ENCODE data around the gene IER5L. TPM values are rescaled to one million over a fixed set of nuclear protein-coding genes. Genes with fewer than 3 reads are reported as not detected.

The IER5L gene
- total RNA-seq, 2 donors from 2014 or later: 7.2 to 30.7 TPM

- intact Hi-C loops (cut with DNase I): no loop called here
- H3K4me3 ChIP-seq: no peak overlapping the region
- WGBS: 89% methylated on average over 17 of the region's 17 CpGs
Observed at GRCh38 chr9:129224618-129225489, 46.8 kb upstream of the IER5L start.

DNA sequence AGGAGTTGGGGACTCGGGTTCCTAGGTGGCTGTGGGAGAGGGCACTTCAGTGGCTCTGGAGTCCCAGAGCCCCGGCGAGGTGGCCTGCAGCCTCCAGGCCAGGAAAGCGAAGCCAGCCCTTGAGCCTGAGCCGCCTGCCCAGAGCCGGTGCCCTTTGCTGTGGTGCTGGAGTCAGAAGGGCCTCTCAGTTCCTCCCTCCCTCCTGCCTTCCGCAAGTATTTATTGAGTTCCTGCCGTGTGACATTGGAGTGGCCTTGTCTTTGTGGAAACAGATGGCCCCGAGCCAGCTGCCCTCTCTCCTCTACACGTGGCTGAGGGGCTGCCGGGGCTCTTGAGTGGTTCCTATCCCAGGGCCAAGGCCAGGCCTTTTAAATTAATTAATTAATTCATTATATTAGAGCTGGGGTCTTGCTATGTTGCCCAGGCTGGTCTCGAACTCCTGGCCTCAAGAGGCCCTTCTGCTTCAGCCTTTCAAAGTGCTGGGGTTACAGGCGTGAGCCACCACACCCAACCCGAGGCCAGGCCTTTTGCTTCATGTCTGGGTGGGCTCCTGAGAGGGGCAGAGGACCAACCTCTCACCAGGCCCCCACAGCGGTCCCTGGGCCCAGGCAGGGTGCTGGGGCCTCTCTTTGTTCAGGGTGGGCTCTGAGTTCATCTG is 45.6 kb upstream of the IER5L start:
- no peak overlapping the region for H3K27ac ChIP-seq
- 86% methylated on average over 15 of the region's 15 CpGs for WGBS
- TF ChIP-seq POLR2AphosphoS5 (IDR thresholded peaks at IDR 0.05) (no peak), CTCF (IDR thresholded peaks at IDR 0.05) (no peak), POLR2A (IDR thresholded peaks at IDR 0.05) (no peak)

More at GRCh38 chr9:129224618-129225489, 46.8 kb upstream of the IER5L start:
- Histone ChIP-seq H3K27ac (no peak overlapping the region), H3K4me1 (replicated peaks) (no peaks in the 10 kb centered on the region), H3K36me3 (no peaks in the 10 kb centered on the region), H3K9me3 (no peaks in the 10 kb centered on the region), H3K27me3 (replicated peaks; ENCODE audit: insufficient read depth) (no peaks in the 10 kb centered on the region)
- TF ChIP-seq POLR2AphosphoS5 (IDR thresholded peaks at IDR 0.05): no peak
- no peak for TF ChIP-seq POLR2A (IDR thresholded peaks at IDR 0.05)
- no peak for TF ChIP-seq CTCF (IDR thresholded peaks at IDR 0.05)
- DNase-seq (ENCODE audit: low spot score): no peak

DNA sequence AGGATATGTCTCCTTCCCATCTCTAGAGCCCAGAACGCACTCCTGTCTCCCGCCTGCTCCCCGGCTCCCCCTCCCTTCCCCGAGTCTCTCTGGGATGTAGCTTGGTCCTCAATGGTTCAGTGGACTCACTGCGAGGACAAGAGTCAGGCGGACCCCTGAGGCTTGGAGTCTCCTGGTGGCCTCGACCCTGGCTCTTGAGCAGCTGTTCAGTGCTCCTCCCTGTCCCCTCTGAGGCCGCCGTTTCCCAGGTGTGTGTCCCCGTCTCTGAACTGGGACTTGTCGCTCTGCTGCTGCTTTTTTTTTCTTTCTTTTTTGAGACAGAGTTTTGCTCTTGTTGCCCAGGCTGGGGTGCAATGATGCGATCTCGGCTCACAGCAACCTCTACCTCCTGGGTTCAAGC is 44.8 kb upstream of the IER5L start:
- DNase-seq (ENCODE audit: low spot score): no peak
- H3K27me3 ChIP-seq (replicated peaks; ENCODE audit: insufficient read depth): no peaks in the 10 kb centered on the region
- intact Hi-C loops (cut with DNase I): no loop called here
- no peak overlapping the region for H3K4me3 ChIP-seq
- TF ChIP-seq POLR2AphosphoS5 (IDR thresholded peaks at IDR 0.05) (no peak), POLR2A (IDR thresholded peaks at IDR 0.05) (no peak), CTCF (IDR thresholded peaks at IDR 0.05) (no peak)
- 92% methylated on average over 13 of the region's 13 CpGs for WGBS
- H3K36me3 ChIP-seq: no peaks in the 10 kb centered on the region
- H3K9me3 ChIP-seq: no peaks in the 10 kb centered on the region
- H3K27ac ChIP-seq: no peak overlapping the region
- H3K4me1 ChIP-seq (replicated peaks): no peaks in the 10 kb centered on the region

More for the DNA sequence above, 45.6 kb upstream of the IER5L start:
- no peak for DNase-seq (ENCODE audit: low spot score)
- Histone ChIP-seq H3K9me3 (no peaks in the 10 kb centered on the region), H3K36me3 (no peaks in the 10 kb centered on the region), H3K4me3 (no peak overlapping the region), H3K4me1 (replicated peaks) (no peaks in the 10 kb centered on the region), H3K27me3 (replicated peaks; ENCODE audit: insufficient read depth) (no peaks in the 10 kb centered on the region)
- intact Hi-C loops (cut with DNase I): no loop called here

- 80% methylated on average over 13 of the region's 15 CpGs for WGBS
- DNase-seq (ENCODE audit: low spot score): no peak
- Histone ChIP-seq H3K27ac (no peak overlapping the region), H3K4me1 (replicated peaks) (no peaks in the 10 kb centered on the region), H3K9me3 (no peaks in the 10 kb centered on the region), H3K27me3 (replicated peaks; ENCODE audit: insufficient read depth) (no peaks in the 10 kb centered on the region), H3K4me3 (no peak overlapping the region), H3K36me3 (no peaks in the 10 kb centered on the region)
- intact Hi-C loops (cut with DNase I): no loop called here
- TF ChIP-seq POLR2A (IDR thresholded peaks at IDR 0.05) (no peak), POLR2AphosphoS5 (IDR thresholded peaks at IDR 0.05) (no peak), CTCF (IDR thresholded peaks at IDR 0.05) (no peak)
Observed at GRCh38 chr9:129221979-129222635, 44.0 kb upstream of the IER5L start.
